Measurements from ENCODE around the gene CHST13.

- TF ChIP-seq POLR2A (IDR thresholded peaks at IDR 0.05) = no peak
- no peak for TF ChIP-seq CTCF (IDR thresholded peaks at IDR 0.05)
- TF ChIP-seq POLR2AphosphoS5 (IDR thresholded peaks at IDR 0.05; ENCODE audit: insufficient read depth in 1 of 2, low read depth in 1 of 2) = no peak
Measured at GRCh38 chr3:126502656-126503055, 21.3 kb upstream of the CHST13 start.
